ENCODE results near the gene RMC1. TPM values are rescaled to one million over a fixed set of nuclear protein-coding genes. Genes with fewer than 3 reads are reported as not detected.

Gene RMC1
- total RNA-seq, 4 donors from 2014 or later = 4.4 to 34.1 (median 26.6) TPM

- Histone ChIP-seq H3K4me1 (peaks cover 6 to 57% (median 22%) of the 10 kb centered on the region in 4 donors), H3K36me3 (peaks cover 0 to 6% (median 2%) of the 10 kb centered on the region in 4 donors), H3K27ac (peak overlapping the region; percentile 30 to 56 (median 48)), H3K27me3 (no peaks in the 10 kb centered on the region), H3K9me3 (no peaks in the 10 kb centered on the region), H3K4me3 (no peak overlapping the region)
- peak in 1 of 3 donors; percentile 22 for TF ChIP-seq POLR2AphosphoS5 (IDR thresholded peaks at IDR 0.05)
- TF ChIP-seq POLR2A (IDR thresholded peaks at IDR 0.05) = no peak
- no peak for TF ChIP-seq CTCF (IDR thresholded peaks at IDR 0.05)
- in situ Hi-C loops (cut with MboI; ENCODE audit: low pct_ligation_motif_present in 1 of 4, low pct_unique_long_range_greater_than_20kb in 1 of 4, low sequenced_read_pairs in 3 of 4) = loop anchor here in 3 of 4 donors (5.0 to 10.0 kb wide), 3 partner anchors 56 to 74 kb away; no protein-coding TSS in a partner anchor
- peak; percentile 51 for DNase-seq
- 79% methylated on average over 6 of the region's 6 CpGs; no CpG with 5 or more reads in 1 of the 2 donors for WGBS, 2 donors (ENCODE audit: low coverage in 1 of 2)
- intact Hi-C loops (cut with DNase I; ENCODE audit: low total_unique reads) = no loop called here
Observed at GRCh38 chr18:23580677-23581367, 77.5 kb downstream of the RMC1 start.

Small RNA genes within 50 kb of the gene (small RNA-seq; reads per million reads assigned to genes)
- gene AC026634.1 (0 reads per million in 4 donors), gene RF00019 (0 reads per million in 4 donors)

Other genes starting within 250 kb of the RMC1 start
- 100 to 1,000 TPM in 3 of 4 donors, 10 to 100 TPM in 1; 33.0 to 182 (median 152) TPM for gene RIOK3, start 50.2 kb upstream of the RMC1 start, total RNA-seq
- 10 to 100 TPM; 33.6 to 96.1 (median 49.7) TPM for gene NPC1, start 83.0 kb downstream of the RMC1 start, total RNA-seq
- 1 to 10 TPM in 2 of 4 donors, under 1 TPM in 2; 0.75 to 2.2 (median 1.5) TPM for gene ANKRD29, start 159.4 kb downstream of the RMC1 start, total RNA-seq
- gene LAMA3, start 185.9 kb downstream of the RMC1 start, total RNA-seq = 10 to 100 TPM; 17.5 to 71.8 (median 47.4) TPM

Data from transverse colon (tissue), 4 donors.